GM20431 (cell line): Measurements from ENCODE around the gene PBX3.

Source experiments
- in situ Hi-C: fragments of 300-500 bp; cut with MseI, MboI; formaldehyde crosslinking; loops from one replicate; pipeline ENCODE4 v1.15.0; 2020; ENCODE audit warnings: low sequenced_read_pairs; ENCODE audit not compliant: unreplicated experiment

The PBX3 gene

GRCh38 chr9:125926936-125927335 lies 179.8 kb downstream of the PBX3 start:
- in situ Hi-C loops: no loop called here

GRCh38 chr9:125929846-125930245 lies 182.7 kb downstream of the PBX3 start:
- in situ Hi-C loops: no loop called here

GRCh38 chr9:125931211-125931610 lies 184.0 kb downstream of the PBX3 start:
- in situ Hi-C loops: no loop called here

GRCh38 chr9:125932012-125932411 lies 184.8 kb downstream of the PBX3 start:
- in situ Hi-C loops: no loop called here

GRCh38 chr9:125932746-125933455 lies 185.7 kb downstream of the PBX3 start:
- in situ Hi-C loops: no loop called here

GRCh38 chr9:125942125-125942524 lies 195.0 kb downstream of the PBX3 start:
- in situ Hi-C loops: no loop called here

GRCh38 chr9:125943831-125944230 lies 196.7 kb downstream of the PBX3 start:
- in situ Hi-C loops: no loop called here

GRCh38 chr9:125946397-125946796 lies 199.2 kb downstream of the PBX3 start:
- in situ Hi-C loops: no loop called here

GRCh38 chr9:125948887-125949596 lies 201.9 kb downstream of the PBX3 start:
- in situ Hi-C loops: no loop called here

GRCh38 chr9:125949703-125950460 lies 202.7 kb downstream of the PBX3 start:
- in situ Hi-C loops: no loop called here

- in situ Hi-C loops: no loop called here
These were observed 203.8 kb downstream of the PBX3 start for GRCh38 chr9:125950880-125951471.

GRCh38 chr9:125953314-125954019 lies 206.3 kb downstream of the PBX3 start:
- in situ Hi-C loops: no loop called here

GRCh38 chr9:125956102-125956501 lies 208.9 kb downstream of the PBX3 start:
- in situ Hi-C loops: no loop called here

- in situ Hi-C loops: no loop called here
These were observed 212.1 kb downstream of the PBX3 start for GRCh38 chr9:125959315-125959714.

GRCh38 chr9:125959951-125960619 lies 212.9 kb downstream of the PBX3 start:
- in situ Hi-C loops: no loop called here

- in situ Hi-C loops: no loop called here
These were observed 213.5 kb downstream of the PBX3 start for GRCh38 chr9:125960626-125961025.

GRCh38 chr9:125961072-125961471 lies 213.9 kb downstream of the PBX3 start:
- in situ Hi-C loops: no loop called here

GRCh38 chr9:125963932-125964331 lies 216.8 kb downstream of the PBX3 start:
- in situ Hi-C loops: no loop called here

- in situ Hi-C loops: no loop called here
These were observed 217.6 kb downstream of the PBX3 start for GRCh38 chr9:125964702-125965225.
